ENCODE results near the gene HOXB5.

Gene HOXB5

GRCh38 chr17:48616717-48617470 is 23.3 kb upstream of the HOXB5 start:
- no peak overlapping the region for H3K27ac ChIP-seq
- no peak for TF ChIP-seq CTCF (conservative IDR thresholded peaks at IDR 0.05)

- H3K27ac ChIP-seq = no peak overlapping the region
- no peak for TF ChIP-seq CTCF (conservative IDR thresholded peaks at IDR 0.05)
These were observed 22.6 kb upstream of the HOXB5 start for GRCh38 chr17:48615963-48616716.

GRCh38 chr17:48615047-48615962 is 21.7 kb upstream of the HOXB5 start, which contains the start of gene HOXB8:
Gene HOXB8 (minus strand): TSS chr17:48615292. CDS start chr17:48614704, 588 bp downstream.
- no peak for TF ChIP-seq CTCF (conservative IDR thresholded peaks at IDR 0.05)
- no peak within 1 kb of the TSS for H3K27ac ChIP-seq

GRCh38 chr17:48613862-48614694 is 20.5 kb upstream of the HOXB5 start:
- H3K27ac ChIP-seq = no peak overlapping the region
- no peak for TF ChIP-seq CTCF (conservative IDR thresholded peaks at IDR 0.05)

- TF ChIP-seq CTCF (conservative IDR thresholded peaks at IDR 0.05) = no peak
- H3K27ac ChIP-seq = no peak overlapping the region
These were observed 19.5 kb upstream of the HOXB5 start for GRCh38 chr17:48612854-48613691.

- H3K27ac ChIP-seq = no peak overlapping the region
- no peak for TF ChIP-seq CTCF (conservative IDR thresholded peaks at IDR 0.05)
These were observed 18.9 kb upstream of the HOXB5 start for GRCh38 chr17:48612456-48612853.

Data from VCaP (cell line).